Right ventricle myocardium inferior (tissue), 1 donor: ENCODE measurements around the gene PRDM5. TPM values are rescaled to one million over a fixed set of nuclear protein-coding genes. Genes with fewer than 3 reads are reported as not detected.

Experiments
- total RNA-seq: library from RNA; stranded (reverse); fragmentation: NEBNext Ultra II Directional; extraction: Animal tissue kit (Norgen Biotek cat#: 25700); gene quantifications from one replicate; pipeline ENCODE4 v1.2.1, GENCODE V29; 2021
- donor health status: DM: no; HTN: yes; CAD: no; lungs with severe emphysema.

The PRDM5 gene
- total RNA-seq, 1 donor from 2014 or later, result 7.4 TPM

Other genes with a start within 250 kb of the PRDM5 start
- gene NDNF, start 149.8 kb upstream of the PRDM5 start, total RNA-seq, result 8.1 TPM
- not detected for gene TNIP3, start 241.6 kb upstream of the PRDM5 start, total RNA-seq